Anterior cingulate cortex (tissue), 58 donors: ENCODE data around the gene CRHR2.
A peak's percentile ranks its signal among the peaks of the same experiment; 100 is the strongest.

Experiments used
- DNase-seq, 58 donors: peaks; one replicate each; lab custom pipeline; 2025; lab: John Stamatoyannopoulos, UW

The CRHR2 gene

GRCh38 chr7:30707391-30708357 is 25.4 kb upstream of the CRHR2 start:
- no peak for DNase-seq

DNA sequence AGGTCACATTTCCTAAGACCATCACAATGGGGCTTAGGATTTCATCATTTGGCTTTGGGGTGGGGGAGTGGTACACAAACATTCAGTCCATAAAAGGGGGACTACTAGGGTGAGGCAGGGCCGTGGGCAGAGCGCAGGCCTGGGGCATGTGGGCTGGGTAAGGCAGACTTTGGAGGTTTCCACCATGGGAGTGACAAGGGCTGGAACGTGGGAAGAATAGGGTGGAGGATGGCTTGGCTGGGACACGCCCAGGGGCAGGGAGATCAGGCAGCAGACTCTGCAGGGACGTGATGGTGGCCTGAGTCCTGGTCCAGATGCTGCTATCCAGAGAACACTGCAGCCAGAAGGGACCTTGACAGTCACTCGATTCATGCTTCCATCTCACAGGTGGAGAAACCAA is 24.7 kb upstream of the CRHR2 start:
- DNase-seq: no peak

DNA sequence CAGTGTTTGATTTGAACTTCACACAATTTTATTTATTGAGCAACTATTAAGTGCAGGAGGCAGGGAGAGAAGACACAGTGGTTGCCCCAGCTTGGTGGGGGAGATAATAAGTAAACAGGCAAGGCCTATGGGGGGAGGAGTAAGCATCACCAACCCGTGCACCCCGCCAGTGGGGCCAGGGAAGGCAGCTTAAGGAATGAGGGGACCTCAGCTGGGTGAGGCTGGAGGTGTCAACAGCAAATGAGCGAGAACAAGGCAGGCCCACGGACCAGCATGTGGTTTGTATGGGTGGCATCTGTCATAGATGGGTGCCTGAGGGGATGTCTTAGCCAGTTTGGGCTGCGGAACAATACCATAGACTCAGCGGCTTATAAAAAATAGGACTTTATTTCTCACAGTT is 24.1 kb upstream of the CRHR2 start:
- no peak for DNase-seq

DNA sequence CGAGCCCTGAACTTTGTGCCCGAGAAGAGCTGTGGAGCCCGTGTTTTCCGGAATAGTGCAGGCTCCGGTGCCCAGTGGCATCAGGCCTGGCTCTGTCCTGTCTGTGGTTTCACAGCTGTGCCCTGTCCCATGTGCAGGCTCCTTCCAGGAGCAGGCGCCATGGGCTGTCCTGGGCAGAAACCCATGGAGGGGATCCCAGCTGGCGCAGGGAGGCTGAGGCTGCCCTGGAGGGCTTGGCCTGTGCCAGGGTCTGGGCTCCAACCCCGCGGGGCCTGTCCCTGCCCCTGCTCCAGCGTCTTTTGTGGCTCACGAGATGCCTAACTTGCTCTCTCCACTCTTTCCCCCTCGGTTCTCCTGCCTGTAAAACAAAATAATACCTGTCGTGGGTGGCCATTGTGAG is 23.3 kb upstream of the CRHR2 start:
- DNase-seq: peak in 3 of 58 donors; percentile 6 to 28 (median 9)

DNA sequence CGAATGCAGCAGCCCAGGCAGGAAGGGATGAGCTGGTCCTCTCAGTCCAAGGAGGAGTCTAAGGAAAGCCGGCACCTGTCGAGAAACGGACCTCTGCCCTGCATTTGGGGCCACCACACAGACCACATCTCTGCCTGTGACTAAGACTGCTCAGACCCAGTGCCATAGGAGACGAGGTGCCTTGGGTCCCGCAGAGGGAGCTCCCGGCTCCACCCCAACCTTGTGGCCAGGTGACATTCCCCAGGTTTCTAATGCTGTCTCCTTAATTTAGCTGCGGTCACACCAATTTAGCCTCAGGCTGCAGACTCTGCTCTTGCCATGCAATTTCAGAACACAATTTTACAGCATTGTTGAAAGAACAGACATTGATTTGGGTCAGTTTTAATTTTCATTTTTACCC is 22.8 kb upstream of the CRHR2 start:
- DNase-seq: no peak

- DNase-seq: no peak
Observed at GRCh38 chr7:30703756-30704155, 21.5 kb upstream of the CRHR2 start.

DNA sequence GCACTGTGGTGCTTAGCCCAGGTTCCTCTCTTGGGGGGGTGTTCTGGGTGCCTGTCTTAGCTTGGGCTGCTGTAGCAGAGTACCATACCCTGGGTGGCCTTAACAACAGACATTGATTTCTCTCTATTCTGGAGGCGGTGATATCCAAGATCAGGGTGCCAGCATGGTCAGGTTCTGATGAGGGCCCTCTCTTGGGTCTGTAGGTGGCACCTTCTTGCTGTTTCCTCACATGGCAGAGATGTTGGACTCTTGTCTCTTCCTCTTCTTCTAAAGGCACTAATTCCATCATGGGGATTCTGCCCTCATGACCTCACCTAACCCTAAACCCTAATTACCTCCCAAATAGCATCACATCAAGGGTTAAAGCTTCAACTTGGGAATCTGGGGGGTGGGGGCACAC is 19.9 kb upstream of the CRHR2 start:
- no peak for DNase-seq

DNA sequence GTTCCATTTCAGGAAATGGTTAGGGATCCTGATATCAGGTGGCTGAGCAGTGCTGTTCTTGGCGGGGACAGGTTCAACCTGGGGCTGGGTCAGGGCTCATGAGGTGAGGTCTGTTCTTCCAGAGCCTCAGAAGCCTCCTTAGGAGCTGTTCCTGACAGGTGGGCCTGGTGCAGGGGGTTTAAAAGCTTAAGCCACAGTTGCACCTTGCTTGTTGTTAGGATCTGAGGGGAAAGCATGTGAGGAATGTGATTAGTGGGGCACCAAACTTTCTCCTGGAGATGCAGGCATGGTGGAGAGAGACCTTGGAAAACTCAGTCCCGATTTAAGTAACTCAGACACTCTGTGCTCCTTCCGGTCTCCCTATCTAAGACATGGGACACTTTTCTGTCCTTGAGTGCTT is 18.7 kb upstream of the CRHR2 start:
- DNase-seq: no peak

DNA sequence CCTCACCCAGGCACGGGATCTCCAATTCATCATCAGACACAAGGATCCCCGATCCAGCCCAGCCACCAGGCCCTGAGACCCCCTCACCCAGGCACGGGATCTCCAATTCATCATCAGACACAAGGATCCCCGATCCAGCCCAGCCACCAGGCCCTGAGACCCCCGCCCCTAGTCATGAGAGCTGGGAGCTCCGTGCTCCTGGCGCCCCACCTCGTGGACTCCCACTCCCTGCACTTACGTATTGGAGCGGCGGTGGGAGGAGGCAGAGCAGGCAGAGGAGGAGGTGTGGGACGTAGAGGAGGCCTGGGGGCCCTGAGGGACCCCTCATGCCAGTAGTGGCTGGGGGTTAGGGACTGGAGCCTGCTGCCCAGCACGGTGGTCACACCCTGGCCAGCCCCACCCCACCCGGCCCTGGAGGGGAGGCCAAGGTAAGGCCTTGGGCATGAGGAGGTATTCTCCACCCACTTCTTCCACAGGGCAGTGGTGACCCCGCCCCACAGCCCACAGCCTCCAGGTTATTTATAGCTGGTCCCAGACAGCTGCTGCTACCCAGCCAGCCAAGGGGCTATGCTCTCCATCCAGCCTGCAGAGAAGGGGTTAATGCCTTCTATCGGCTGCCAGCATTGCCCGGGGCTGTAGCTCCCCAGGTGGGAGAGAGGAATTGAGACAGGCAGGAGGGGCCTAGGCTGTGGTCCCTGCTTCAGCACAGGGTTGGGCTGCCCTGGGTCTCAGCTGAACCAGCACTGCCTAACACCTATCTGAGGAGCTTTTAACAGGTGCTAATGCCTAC is 17.6 kb upstream of the CRHR2 start:
- no peak for DNase-seq

DNA sequence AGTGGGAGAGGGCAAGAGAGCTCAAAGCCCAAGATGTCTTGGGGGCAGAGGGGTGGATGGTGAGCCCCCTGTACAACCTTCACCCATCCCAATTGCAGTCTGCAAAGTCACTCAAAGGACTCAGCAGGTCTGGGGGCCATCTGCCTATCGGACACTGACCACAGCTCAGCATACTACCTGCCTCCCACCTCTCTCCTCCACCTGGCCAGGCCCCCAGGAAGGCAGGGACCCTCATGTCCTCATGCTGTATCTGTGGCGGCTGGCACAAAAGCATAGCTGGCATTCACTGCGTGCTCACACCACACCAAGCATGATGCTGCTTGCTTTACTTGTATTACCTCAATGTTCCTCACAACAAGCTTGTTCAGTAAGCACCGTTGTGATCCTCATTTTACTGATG is 16.2 kb upstream of the CRHR2 start:
- DNase-seq: no peak

GRCh38 chr7:30697719-30698460 is 15.6 kb upstream of the CRHR2 start:
- no peak for DNase-seq

- DNase-seq: no peak
Observed at GRCh38 chr7:30694774-30695721, 12.8 kb upstream of the CRHR2 start.

GRCh38 chr7:30694218-30694745 is 12.0 kb upstream of the CRHR2 start:
- no peak for DNase-seq

DNA sequence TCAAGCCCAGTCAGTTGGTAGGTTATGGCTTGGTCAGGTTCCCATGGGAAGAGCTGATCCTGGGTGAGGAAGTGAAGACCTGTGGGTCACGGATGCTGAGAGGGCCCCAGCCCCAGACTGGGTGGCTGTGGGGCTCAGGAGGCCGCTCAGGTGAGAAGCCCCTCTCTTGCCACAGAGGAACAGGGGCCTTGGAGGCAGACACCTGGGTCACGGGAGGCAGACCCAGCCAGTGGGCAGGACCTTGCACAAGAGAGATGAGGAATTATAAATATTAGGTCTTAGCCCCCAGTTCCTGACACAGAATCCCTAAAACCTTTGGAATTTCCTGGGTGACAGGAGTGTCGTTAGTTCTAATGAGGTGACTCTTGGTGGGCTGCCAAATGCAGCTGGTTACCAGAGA is 10.6 kb upstream of the CRHR2 start:
- DNase-seq: no peak

GRCh38 chr7:30692438-30692837 is 10.2 kb upstream of the CRHR2 start:
- no peak for DNase-seq

GRCh38 chr7:30690011-30690410 is 7.8 kb upstream of the CRHR2 start:
- no peak for DNase-seq

GRCh38 chr7:30688718-30689221 is 6.5 kb upstream of the CRHR2 start:
- DNase-seq: peak in 2 of 58 donors; percentile 39 to 48

DNA sequence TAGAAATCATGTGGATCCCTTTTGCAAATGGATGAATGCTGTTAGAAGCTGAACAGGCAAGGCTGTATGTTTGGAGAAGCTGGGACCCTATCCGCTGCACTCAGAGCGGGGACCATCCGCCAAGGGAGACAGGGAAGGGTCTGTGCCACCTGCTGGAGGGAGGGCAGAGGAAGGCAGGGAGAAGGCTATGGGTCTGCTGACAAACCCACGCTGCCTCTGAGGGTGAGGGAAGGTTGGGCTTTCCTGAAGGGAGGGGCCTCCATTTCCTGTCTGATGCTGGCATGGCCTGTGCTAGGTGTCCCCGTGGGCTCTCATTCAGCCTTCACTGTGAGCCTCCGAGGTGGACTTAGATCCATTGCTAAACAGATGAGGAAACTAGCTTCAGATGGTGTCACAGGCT is 5.3 kb upstream of the CRHR2 start:
- DNase-seq: no peak

GRCh38 chr7:30684351-30684750 is 2.1 kb upstream of the CRHR2 start:
- no peak for DNase-seq
